HG03342 (cell line): ENCODE results near the gene RPA3.
A peak's percentile ranks its signal among the peaks of the same experiment; 100 is the strongest.
"Not testable (repeated sequence)": the region's sequence is repeated elsewhere in the genome, so short reads cannot be mapped to it uniquely, and the experiment has no call there.

ENCODE experiments used
- ATAC-seq: cut with Tn5 transposase; IDR thresholded peaks from one replicate; pipeline ENCODE4 v1.9.1; 2021; ENCODE audit warnings: mild to moderate bottlenecking, moderate library complexity; ENCODE audit not compliant: unreplicated experiment

RPA3 gene

DNA sequence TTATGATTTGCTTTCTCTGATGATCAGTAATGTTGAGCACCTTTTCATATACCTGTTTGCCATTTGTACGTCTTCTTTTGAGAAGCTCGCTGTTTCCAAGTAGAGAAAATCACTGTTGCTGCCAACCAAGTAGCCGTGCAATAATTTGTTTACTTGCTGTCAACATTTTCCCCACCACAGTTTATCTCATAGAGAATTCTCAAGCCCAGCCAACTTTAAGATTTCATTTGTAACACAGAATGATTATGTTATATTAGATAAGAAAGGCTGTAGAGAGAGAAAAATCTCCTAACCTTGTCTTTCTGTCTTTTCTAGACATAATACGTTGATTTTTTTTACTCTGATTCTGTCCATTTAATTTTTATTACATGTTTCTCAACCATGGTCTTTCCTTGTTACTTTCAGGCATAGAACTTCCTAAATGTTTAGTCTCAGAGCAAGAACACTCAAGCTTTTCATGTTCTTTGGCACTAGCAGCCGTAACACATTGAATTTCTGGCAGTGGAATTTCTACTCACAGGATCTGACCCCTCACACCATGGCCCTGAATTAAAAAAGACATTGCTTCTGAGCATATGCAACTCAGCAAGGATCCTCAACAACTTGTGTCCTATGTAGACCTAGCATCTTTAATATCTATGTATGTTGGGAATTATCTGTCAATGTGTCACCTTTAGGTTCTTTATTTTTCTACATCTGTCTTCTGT lies 23.1 kb downstream of the RPA3 start:
- ATAC-seq: no peak

DNA sequence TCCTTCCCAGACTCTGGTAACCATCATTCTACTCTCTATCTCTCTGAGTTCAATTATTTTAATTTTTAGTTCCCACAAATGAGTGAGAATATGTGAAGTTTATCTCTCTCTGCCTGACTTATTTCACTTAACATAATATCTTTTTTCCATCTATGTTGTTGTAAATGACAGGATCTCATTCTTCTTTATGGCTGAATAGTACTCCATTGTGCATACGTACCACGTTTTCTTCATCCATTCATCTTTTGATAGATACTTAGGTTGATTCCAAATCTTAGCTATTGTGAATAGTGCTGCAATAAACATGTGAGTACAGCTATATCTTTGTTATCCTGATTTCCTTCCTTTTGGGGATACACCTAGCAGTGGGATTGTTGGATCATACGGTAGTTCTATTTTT lies 23.9 kb downstream of the RPA3 start:
- no peak for ATAC-seq

DNA sequence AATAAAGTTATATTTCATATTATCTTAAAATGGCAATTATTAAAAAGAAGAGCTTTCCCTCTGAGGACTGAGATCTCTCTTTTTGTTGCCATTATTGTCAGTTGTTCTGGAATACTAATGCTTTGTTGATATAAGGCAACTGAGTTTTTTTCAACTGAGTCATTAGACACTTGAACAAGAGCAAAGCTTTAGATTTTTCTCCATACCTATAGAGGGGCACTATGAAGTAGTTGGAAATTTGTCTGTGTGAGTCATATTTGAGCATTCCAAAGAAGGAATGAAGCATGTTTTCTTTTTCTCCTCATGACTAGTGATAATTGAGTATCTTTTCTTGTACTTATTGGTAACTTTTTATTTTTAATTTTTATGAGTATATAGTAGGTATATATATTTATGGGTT lies 24.5 kb downstream of the RPA3 start:
- ATAC-seq: no peak

DNA sequence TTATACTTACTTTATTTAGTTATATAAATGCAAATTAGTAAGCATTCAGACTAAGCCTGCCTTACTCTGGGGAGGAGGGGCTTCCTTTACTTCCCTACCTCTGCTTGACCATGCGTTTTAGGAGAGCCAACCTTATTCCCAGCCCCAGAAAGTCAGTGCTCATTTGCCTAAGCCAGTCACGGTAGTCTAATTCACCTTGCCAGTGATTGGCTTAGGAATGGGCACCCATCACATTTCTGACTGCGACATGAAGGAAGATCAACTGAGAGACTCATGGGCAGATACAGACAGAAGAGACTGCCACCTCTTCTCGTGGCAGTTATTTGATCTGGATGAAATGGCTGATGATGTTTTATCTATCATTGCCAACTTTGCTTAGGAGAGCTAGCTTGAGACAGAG lies 29.5 kb downstream of the RPA3 start:
- no peak for ATAC-seq

DNA sequence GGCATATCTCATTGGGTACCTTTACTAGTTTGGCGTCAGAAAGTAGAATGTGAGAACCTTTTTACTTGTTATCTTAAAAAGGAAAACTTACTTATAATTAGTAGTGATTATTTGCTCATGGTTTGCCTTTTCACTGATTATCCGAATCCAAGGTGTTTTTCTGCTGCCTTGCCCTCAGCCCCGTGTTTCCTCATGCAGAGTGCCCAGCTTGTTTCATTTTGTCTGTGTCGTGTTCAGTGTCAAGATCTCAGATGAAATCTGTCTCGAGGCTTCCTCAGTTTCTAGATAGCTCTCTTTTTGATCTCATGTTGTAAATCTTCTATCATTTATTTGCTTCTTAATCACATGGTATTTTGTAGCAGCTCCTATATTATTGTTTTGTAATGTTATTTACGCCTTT lies 30.1 kb downstream of the RPA3 start:
- no peak for ATAC-seq

DNA sequence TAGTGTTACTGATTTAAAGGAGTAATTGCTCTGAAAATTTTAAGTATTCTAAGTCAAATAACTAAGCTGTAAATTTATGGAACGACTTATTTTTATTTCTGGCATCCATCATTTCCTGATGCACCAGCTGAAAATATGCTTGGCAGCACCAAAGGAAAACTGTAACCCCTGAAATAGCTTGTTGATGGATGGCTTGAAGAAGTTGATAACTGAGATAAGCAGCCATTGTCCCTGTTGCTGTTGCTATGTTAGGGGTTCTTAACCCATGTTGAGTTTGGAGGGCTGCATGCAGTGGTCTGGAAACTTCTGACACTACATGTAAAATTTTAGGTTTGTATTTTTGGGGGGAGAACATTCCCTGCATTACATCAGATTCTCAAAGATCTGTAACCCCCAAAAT lies 30.6 kb downstream of the RPA3 start:
- ATAC-seq: no peak

DNA sequence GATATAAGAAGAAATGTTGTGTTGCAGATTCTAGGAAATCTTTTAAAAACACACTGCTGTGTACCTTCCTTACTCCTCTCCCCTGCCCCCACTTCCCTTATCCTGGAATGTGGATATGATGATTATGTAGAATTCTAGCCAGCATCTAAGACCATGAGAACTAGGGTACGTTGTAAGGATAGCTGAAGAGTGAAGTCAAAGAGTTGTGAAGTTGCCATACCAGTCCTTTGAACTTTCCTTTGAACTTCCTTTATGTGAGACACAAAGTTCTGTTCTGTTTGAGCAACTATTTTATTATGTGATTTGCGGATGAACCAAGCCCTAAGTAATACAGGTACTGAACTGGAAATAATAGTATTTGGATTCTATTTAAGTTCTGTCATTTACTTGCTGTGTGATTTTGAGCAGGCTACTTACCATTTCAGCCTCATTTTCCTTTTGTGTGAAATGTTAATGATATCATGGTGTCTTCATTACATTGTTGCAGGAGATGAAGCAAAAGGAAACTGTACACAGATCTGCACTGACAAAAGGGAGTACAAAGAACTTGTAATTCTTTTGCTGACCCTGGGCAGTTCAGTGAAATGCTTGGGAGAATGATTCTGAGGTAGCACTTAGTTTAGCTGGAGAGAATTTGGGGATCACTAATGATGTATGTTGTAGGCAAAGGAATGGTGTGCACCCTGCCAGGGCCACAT lies 31.4 kb downstream of the RPA3 start:
- no peak for ATAC-seq

DNA sequence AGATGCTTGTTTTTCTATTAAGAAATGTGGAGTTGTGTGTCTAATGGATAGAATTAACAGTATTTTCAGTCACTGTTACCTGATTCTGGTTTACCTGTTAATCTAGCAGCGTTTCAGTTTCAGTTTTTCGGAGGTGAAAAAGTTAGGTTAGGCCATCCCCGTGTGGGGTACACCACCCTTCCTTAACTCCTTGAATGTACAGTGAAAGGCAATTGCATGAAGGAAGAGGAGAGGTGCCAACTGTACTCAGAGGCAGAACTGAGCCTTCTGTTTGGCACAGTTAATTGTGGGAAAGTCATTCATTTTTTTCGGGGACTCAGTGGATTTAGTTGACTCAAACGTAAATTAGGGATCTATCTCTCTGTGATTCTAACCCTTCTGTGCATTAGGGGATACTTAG lies 35.5 kb downstream of the RPA3 start:
- ATAC-seq: no peak

DNA sequence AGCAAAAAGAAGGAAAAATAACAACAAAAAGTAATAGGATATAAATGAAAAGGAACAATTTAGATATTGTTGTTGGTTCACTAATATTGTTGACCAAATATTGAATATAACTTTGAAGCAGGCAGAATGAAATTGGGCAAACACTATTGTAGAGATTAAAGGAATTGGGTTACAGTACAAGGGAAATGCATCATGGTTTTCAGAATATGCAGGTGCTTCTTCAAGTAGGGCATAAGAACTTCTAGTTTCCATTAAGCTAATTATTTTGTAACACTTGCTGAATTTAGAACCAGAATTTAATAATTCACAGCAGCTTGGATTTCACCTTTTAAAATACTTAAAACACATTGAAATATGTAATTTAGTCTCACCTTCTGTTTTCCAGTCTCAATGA lies 36.5 kb downstream of the RPA3 start:
- no peak for ATAC-seq

DNA sequence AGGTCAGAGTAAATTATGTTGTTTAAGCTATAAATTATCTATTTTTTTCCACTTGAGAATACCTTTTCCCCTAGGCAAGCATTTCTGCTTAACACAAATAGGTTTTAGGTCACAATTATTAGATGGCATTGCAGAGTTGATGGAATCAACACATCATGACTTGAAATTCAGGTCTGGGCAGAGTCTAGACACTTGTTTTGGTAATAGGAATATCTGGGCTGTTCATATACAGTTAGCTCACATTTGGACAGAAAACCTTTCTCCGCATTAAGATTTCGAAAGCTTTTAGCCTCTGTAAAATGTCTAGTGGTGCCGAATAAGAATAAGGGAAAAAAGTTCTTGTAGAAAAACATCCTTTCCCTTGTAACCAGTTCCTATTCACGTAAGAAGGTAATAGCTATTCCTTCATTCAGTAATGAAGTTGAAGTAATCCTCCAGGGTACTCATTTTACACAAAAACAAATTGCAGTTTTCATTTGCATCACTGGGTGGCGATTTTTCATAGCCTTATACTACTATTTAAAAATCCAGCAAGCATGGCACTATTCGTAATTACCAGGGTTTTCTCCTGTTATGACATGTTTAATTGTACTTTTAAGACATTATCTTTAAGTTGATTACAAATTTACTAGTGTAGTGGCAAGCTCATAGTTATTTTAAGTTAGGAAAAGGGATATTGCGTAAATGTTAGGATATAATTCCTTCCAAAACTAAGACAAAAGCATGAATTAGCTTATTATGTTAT lies 37.0 kb downstream of the RPA3 start:
- peak; percentile 71 for ATAC-seq

DNA sequence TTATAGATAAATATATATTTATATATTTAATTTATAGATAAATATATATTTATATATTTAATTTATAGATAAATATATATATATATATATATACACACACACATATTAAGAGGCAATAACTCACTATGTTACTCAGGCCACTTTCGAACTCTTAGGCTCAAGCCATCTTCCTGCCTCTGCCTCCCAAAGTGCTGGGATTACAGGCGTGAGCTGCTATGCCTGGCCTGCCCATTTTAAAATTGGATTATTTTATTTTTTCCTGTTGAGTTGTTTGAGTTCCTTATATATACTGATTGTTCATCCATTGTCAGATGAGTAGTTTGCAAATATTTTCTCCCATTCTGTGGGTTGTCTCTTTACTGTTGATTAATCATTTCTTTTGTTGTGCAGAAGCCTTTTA lies 38.8 kb downstream of the RPA3 start:
- not testable (repeated sequence) for ATAC-seq

DNA sequence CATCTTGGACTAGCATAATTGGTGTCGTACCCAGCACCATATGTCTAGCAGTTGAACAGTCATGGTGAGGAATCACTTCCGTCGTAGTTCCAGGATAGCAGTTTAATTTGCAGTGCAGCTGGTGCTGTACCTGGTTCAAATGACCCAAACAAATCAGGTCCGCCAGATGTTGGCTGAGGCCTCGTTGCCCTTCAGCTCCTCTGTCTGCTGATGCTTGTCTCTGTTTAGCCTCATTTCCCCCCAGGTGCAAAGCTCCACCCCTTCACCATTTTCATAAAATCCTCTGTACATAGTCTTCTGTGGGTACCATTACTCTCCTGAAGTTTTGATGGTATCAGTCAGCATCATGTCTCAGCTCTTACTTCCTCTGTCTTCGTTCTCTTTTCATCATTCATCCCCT lies 42.7 kb downstream of the RPA3 start:
- ATAC-seq: no peak

DNA sequence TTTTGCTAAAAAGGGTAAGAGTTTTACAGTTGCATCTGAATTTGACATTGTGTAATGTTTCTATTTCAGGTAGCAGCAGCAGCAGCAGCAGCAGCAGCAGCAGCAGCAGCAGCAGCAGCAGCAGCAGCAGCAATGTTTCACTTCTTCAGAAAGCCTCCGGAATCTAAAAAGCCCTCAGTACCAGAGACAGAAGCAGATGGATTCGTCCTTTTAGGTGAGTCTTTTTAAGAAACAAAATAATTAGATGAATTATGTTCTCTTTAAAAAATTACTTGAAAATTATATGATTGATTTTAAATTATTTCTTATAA lies 45.2 kb downstream of the RPA3 start:
- no peak for ATAC-seq

DNA sequence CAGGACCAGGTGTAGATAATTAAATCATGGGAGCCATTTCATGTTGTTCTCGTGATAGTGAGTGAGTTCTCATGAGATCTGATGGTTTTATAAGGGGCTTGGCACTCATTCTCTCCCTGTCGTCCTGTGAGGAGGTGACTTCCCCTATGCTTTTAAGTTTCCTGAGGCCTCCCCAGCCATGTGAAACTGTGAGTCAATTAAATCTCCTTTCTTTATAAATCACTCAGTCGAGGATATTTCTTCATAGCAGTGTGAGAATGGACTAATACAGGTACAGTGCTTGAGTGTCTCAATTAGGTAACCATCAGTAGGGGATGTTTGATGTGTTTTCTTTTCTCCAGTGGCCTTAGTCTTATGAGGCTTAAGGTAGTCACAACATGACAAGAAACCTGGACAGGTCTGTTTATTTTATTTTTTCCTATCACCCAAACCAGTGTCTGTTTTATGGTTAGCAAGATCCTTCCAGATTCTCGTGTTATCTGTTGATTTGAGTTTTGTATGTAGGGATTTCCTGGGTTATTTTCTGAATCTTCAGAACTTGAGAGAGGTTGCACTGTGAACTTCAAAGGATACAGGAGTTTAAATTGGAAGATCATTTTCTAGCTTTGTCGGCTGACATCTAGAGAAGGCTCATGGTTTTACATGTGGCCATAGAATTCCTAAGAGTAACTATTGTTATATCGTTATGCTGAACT lies 45.7 kb downstream of the RPA3 start:
- no peak for ATAC-seq

DNA sequence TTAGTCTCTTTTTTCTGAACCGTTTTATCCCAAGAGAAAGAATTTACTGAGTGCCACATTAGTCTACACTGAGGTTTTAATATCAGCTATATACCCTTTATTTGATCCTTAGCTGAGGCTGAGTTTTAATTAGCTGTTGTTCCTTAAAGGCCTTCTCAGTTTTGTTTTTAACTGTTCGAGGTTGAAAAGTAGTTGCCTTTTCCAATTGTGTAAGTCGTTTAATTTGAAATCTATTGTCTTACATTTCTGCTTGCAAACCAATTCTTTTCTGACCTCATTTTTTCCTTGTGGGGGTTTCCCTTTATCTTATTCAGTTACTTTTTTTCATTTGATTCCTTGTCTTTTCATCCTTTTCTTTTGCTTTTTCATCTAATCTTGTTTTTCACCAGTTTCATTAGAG lies 47.0 kb downstream of the RPA3 start:
- no peak for ATAC-seq

DNA sequence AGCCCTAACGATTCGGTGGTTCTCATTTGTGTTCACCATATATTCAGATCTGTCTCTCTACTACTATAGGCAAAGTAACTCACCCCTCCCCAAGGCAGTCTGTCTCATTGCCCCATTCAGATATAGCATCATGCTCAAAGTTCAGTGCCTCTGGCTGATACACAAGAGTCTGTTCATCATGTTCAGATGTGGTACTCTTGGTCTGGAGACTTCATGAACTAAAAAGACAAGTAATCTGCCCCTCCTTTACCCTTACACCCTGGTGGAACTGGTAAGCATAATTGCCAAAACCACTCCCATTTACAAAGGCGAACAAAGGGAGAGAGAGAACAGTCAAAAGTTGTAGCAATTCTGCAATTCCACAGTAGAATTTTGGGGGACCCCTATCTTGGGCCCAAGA lies 47.9 kb downstream of the RPA3 start:
- no peak for ATAC-seq

DNA sequence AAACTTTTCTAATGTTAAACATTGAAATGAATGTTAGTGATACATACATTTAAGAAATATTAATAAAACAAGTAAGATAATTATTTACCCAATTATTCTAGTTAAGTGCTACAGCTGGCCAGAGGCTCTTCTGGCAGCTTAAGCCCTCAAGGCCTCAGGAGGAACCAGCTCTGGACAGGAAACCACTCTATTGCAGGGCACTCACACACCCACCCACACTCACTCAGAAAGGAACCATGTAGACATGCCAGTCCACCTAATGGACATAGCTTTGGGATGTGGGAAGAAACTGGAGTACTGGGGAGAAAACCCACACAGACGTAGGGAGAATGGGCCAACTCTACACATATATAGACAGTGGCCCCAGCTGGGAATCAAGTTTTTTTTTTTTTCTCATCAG lies 49.7 kb downstream of the RPA3 start:
- no peak for ATAC-seq

DNA sequence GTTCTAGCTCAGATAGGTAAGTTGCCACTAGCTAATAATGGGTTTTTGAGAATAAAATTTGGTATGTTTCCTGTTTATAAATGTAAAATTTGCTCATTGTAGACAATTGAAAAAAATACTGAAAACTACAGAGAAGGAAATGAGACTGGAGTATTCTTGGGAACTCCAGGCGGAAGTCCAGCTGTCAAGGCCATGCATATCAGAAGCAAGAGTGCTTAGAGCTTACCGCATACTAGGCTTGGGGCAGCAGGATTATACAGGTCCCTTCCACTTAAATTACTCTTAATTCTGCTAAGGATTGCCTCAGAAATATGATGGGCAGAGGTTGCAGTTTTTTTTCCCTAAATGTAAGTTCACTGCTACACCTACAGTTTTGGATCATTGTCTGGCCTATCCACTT lies 51.2 kb downstream of the RPA3 start:
- no peak for ATAC-seq

DNA sequence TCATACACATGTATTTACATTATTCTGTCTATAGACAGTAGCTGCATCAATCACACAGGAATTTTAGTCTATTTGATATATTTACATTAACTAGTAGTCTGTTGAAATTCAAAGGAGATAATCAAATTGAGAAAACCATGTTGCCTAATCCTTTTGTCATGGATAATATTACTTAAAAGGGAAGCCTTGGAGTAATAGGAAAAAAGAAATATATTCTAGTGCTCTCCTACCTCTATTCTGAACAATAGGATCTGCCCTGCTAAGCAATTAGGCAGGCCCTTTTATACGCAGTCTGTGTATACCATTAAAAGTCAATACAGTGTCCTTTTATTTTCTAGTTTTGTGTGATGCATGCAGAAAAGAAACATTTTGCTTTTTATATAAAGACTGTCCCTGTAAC lies 53.4 kb downstream of the RPA3 start:
- ATAC-seq: no peak

DNA sequence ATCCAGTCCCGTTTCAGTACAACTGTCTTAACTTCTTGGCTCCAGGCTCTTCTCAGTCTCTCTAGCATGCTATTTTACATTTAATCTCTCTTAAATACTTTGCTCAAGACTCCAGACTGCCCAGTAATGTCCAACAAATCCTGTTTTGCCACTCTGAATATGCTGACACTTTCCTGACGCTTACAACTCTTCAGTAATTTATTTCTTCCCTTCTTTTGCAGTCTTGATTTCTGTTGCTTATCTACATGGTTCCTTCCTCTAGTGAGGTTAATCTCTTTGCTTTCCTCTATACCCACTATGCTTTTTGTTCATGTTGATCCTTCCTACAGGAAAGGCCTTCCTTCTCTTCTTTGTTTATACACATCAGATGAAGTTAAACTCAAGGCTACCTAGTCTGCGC lies 54.1 kb downstream of the RPA3 start:
- ATAC-seq: no peak

DNA sequence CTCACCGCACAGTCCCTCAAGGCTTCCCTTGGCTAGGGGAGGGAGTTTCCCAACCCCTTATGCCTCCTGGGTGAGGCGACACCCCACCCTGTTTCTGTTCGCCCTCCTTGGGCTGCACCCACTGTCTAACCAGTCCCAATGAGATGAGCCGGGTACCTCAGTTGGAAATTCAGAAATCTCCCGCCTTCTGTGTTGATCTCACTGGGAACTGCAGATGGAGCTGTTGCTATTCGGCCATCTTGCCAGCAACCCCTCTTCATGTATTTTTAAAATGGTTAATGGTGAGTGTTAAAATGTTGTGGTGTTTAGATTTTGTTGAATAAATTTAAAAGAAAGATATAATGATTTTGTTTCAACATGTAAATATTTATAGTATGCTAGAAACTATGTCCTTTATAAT lies 55.9 kb downstream of the RPA3 start:
- ATAC-seq: no peak

DNA sequence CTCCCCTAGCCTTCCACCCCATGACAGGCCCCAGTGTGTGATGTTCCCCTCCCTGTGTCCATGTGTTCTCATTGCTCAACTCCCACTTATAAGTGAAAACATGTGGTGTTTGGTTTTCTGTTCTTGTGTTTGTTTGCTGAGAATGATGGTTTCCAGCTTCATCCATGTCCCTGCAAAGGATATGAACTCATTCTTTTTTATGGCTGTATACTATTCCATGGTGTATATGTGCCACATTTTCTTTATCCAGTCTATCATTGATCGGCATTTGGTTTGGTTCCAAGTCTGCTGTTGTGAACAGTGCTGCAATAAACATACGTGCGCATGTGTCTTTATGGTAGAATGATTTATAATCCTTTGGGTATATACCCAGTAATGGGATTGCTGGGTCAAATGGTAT lies 61.9 kb downstream of the RPA3 start:
- ATAC-seq: not testable (repeated sequence)
